ENCODE results near the gene PTGER2.

DNA sequence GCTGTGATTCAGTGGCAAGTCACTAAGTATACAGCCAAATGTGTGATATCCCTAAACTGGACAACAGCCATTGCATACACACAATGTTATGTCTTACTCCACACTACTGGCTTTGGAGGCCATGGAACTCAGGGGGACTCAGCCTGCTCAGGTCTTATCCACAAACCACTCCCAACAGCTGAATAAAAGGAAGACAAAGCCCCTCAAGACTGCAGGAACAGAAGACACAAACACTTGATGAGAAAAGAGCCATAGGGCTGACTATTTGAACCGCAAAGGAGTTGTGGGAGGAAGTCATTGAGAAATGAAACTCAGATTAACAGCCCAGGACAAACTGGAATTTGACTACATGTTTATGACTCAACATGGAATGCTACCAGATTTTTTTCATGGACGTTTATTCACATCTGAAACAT, 40.9 kb downstream of the PTGER2 start:
- no peak for TF ChIP-seq POLR2AphosphoS5 (IDR thresholded peaks at IDR 0.05; ENCODE audit: low read depth, low read length)
- TF ChIP-seq, protein P1, sequence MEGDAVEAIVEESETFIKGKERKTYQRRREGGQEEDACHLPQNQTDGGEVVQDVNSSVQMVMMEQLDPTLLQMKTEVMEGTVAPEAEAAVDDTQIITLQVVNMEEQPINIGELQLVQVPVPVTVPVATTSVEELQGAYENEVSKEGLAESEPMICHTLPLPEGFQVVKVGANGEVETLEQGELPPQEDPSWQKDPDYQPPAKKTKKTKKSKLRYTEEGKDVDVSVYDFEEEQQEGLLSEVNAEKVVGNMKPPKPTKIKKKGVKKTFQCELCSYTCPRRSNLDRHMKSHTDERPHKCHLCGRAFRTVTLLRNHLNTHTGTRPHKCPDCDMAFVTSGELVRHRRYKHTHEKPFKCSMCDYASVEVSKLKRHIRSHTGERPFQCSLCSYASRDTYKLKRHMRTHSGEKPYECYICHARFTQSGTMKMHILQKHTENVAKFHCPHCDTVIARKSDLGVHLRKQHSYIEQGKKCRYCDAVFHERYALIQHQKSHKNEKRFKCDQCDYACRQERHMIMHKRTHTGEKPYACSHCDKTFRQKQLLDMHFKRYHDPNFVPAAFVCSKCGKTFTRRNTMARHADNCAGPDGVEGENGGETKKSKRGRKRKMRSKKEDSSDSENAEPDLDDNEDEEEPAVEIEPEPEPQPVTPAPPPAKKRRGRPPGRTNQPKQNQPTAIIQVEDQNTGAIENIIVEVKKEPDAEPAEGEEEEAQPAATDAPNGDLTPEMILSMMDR (CRISPR knock-in tag; IDR thresholded peaks at IDR 0.05) = no peak
- TF ChIP-seq, protein P2, sequence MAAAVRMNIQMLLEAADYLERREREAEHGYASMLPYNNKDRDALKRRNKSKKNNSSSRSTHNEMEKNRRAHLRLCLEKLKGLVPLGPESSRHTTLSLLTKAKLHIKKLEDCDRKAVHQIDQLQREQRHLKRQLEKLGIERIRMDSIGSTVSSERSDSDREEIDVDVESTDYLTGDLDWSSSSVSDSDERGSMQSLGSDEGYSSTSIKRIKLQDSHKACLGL (CRISPR knock-in tag; IDR thresholded peaks at IDR 0.05) = no peak
- TF ChIP-seq, protein P3, sequence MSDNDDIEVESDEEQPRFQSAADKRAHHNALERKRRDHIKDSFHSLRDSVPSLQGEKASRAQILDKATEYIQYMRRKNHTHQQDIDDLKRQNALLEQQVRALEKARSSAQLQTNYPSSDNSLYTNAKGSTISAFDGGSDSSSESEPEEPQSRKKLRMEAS (IDR thresholded peaks at IDR 0.05) = no peak
